Rectal smooth muscle tissue (tissue), 1 donor: Measurements from ENCODE around the gene ESYT1.

Experiments
- H3K27ac ChIP-seq: one replicate; pipeline ENCODE4 v1.7.0; 2013; ENCODE audit warnings: low read depth, low read length, inconsistent platforms
- H3K27me3 ChIP-seq: one replicate; pipeline ENCODE4 v1.7.0; 2013; ENCODE audit warnings: low read length; ENCODE audit not compliant: control insufficient read depth, insufficient read depth
- H3K36me3 ChIP-seq: one replicate; pipeline ENCODE4 v1.7.0; 2013; ENCODE audit warnings: low read length; ENCODE audit not compliant: control insufficient read depth, insufficient read depth
- H3K4me1 ChIP-seq: one replicate; pipeline ENCODE4 v1.7.0; 2013; ENCODE audit warnings: low read length; ENCODE audit not compliant: control insufficient read depth, insufficient read depth
- H3K4me3 ChIP-seq: one replicate; pipeline ENCODE4 v1.7.0; 2013; ENCODE audit warnings: low read length
- H3K9ac ChIP-seq: one replicate; pipeline ENCODE4 v1.7.0; 2013; ENCODE audit warnings: low read length

ESYT1 gene

DNA sequence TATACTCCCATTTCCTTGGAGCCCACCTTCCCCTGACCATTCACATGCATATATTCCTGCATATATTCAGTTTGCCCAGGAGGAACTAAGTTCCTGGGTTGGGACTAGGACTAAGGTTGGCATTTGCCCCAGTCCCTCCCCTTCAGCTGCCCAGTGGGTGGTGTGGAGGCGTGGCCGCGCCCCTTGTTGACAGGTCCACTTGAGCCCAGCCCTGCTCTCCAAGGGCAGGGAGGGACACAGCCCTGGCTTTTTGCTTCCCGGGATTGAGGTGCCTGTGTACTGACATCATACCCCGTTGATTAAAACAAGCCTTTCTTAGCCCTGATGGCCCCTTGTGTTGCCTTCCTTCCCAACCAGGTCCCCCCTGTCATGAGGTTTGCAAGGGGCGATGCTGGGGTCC lies 40.8 kb upstream of the ESYT1 start:
- H3K27me3 ChIP-seq: no peaks in the 10 kb centered on the region
- peaks cover 5% of the 10 kb centered on the region for H3K36me3 ChIP-seq

GRCh38 chr12:56097738-56098137 lies 30.3 kb upstream of the ESYT1 start:
- peaks cover 1% of the 10 kb centered on the region for H3K36me3 ChIP-seq
- H3K4me3 ChIP-seq: no peak overlapping the region
- no peak overlapping the region for H3K9ac ChIP-seq
- no peaks in the 10 kb centered on the region for H3K27me3 ChIP-seq
- H3K4me1 ChIP-seq: no peaks in the 10 kb centered on the region
- H3K27ac ChIP-seq: no peak overlapping the region

More for the DNA sequence above, 40.8 kb upstream of the ESYT1 start:
- H3K9ac ChIP-seq: no peak overlapping the region
- H3K4me1 ChIP-seq: no peaks in the 10 kb centered on the region
- no peak overlapping the region for H3K27ac ChIP-seq
- no peak overlapping the region for H3K4me3 ChIP-seq

- H3K9ac ChIP-seq: no peak overlapping the region
- H3K36me3 ChIP-seq: no peaks in the 10 kb centered on the region
- no peaks in the 10 kb centered on the region for H3K27me3 ChIP-seq
- H3K27ac ChIP-seq: no peak overlapping the region
- no peaks in the 10 kb centered on the region for H3K4me1 ChIP-seq
- H3K4me3 ChIP-seq: no peak overlapping the region
Observed at GRCh38 chr12:56098592-56098991, 29.5 kb upstream of the ESYT1 start.

DNA sequence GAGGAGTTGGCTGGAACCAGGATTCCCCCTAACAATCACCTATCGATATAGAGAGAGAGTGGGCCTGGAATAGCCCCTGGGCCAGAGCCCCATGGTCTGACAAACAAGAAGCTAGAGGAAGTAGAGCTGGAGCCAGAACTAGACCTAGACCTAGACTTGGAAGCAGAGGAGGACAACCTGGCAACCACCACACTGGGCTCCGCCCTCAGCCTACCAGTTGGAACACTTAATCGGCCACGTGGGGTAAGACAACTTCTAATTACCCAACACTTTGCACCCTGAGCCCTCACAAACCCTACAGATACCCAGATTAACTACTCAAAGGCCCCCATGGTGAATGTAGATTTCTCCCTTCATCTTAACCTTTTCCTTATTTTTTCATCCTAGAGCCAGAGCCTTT lies 28.3 kb upstream of the ESYT1 start:
- H3K4me1 ChIP-seq: no peaks in the 10 kb centered on the region
- H3K9ac ChIP-seq: no peak overlapping the region
- H3K27ac ChIP-seq: no peak overlapping the region
- H3K4me3 ChIP-seq: no peak overlapping the region
- H3K27me3 ChIP-seq: no peaks in the 10 kb centered on the region
- H3K36me3 ChIP-seq: no peaks in the 10 kb centered on the region

DNA sequence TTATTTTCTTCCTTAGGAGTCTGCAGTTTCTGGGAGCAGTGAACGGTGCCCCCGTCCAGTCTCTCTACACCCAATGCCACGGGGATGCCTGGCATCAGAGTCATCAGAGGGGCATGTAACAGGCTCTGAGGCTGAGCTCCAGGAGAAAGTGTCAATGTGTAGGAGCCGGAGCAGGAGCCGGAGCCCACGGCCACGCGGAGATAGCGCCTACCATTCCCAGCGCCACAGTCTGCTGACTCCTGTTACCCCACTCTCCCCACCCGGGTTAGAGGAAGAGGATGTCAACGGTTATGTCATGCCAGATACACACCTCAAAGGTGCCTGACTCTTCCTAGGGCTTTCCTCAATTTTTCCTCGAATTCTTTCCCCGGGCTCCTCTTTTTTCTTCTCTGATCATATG lies 27.0 kb upstream of the ESYT1 start:
- peaks cover 9% of the 10 kb centered on the region for H3K4me1 ChIP-seq
- no peaks in the 10 kb centered on the region for H3K36me3 ChIP-seq
- no peak overlapping the region for H3K9ac ChIP-seq
- no peak overlapping the region for H3K27ac ChIP-seq
- no peaks in the 10 kb centered on the region for H3K27me3 ChIP-seq
- H3K4me3 ChIP-seq: no peak overlapping the region

DNA sequence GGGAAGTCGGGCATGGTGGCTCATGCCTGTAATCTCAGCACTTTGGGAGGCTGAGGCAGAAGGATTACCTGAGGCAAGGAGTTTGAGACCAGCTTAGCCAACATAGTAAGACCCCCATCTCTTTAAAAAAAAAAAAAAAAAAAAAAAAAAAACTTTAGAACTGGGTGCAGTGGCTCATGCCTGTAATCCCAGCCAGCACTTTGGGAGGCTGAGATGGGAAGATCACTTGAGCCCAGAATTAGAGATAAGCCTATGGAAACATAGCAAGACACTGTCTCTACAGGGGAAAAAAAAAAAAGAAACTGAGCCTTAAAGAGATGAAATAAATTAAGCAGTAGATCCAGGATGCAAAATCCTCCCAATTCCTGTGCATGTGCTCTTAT lies 25.4 kb upstream of the ESYT1 start:
- H3K9ac ChIP-seq: no peak overlapping the region
- H3K27ac ChIP-seq: no peak overlapping the region
- H3K4me1 ChIP-seq: peaks cover 12% of the 10 kb centered on the region
- no peaks in the 10 kb centered on the region for H3K27me3 ChIP-seq
- no peak overlapping the region for H3K4me3 ChIP-seq
- peaks cover 9% of the 10 kb centered on the region for H3K36me3 ChIP-seq

DNA sequence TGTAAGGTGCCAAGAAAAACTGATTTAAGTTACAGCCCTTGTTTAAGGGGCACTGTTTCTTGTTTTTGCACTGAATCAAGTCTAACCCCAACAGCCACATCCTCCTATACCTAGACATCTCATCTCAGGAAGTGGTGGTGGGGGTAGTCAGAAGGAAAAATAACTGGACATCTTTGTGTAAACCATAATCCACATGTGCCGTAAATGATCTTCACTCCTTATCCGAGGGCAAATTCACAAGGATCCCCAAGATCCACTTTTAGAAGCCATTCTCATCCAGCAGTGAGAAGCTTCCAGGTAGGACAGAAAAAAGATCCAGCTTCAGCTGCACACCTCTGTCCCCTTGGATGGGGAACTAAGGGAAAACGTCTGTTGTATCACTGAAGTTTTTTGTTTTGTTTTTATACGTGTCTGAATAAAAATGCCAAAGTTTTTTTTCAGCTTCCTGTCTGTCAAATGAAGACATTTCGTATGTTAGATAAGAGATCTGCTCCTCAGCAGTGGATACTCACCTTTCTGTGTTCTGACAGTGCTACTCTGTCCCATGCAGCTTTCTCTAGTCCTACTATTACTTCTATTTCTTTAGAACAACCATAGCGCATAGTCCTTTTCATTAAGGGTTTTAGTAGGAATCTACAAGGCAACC lies 24.9 kb upstream of the ESYT1 start:
- Histone ChIP-seq H3K9ac (peak overlapping the region; percentile 50), H3K4me3 (peak overlapping the region; percentile 91), H3K4me1 (peaks cover 12% of the 10 kb centered on the region), H3K27me3 (no peaks in the 10 kb centered on the region), H3K36me3 (peaks cover 14% of the 10 kb centered on the region), H3K27ac (peak overlapping the region; percentile 75)

DNA sequence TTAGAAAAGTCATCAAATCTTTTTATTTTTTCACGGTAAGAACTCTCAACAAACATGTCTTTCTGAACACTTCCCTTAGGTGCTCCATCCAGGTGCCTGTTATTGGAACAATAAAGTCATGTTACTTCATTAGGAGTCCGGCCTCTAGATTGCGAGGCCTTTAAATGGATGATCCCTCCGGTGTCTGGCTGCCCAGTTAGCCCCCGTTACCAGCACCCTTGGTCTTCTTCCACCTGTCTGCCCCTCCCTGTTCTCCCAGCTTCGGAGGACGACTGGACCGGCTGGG lies 24.3 kb upstream of the ESYT1 start:
- Histone ChIP-seq H3K4me3 (peak overlapping the region; percentile 91), H3K27ac (peak overlapping the region; percentile 75), H3K4me1 (peaks cover 12% of the 10 kb centered on the region), H3K36me3 (peaks cover 18% of the 10 kb centered on the region), H3K9ac (peak overlapping the region; percentile 50), H3K27me3 (no peaks in the 10 kb centered on the region)

DNA sequence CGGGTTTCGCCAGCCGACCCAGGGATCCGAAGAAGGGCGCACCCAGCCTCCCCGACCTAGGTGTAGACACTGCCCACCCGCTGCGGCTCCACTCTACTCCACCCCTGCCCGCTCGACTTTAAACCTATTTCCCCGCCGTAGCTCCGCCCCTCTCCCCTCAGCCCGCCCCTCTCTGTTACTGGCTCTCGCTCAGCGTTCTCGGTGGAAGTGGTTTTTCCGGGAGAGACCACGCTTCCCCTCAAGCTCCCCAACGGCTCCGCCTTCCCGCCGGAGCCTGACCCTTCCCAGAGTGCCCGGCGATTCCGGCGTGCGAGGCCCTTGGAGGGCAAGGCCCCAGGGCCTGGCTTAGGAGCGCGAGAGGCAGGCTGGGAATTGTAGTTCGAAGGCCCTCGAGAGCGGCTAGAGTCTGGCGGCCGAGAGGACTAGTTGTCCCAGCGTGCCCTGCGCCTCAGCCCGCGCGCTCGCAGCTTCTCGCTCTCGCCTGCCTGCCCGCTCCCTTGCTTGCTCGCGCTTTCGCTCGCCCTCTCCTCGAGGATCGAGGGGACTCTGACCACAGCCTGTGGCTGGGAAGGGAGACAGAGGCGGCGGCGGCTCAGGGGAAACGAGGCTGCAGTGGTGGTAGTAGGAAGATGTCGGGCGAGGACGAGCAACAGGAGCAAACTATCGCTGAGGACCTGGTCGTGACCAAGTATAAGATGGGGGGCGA lies 23.8 kb upstream of the ESYT1 start, which contains the start of gene PA2G4:
Gene PA2G4, plus strand, starts transcription at position 451 of the 706 bp plus-strand sequence. Its CDS starts 179 bp downstream, at position 630.
- H3K4me1 ChIP-seq: peaks cover 12% of the 10 kb centered on the region
- peak within 1 kb of the TSS; percentile 50 for H3K9ac ChIP-seq

DNA sequence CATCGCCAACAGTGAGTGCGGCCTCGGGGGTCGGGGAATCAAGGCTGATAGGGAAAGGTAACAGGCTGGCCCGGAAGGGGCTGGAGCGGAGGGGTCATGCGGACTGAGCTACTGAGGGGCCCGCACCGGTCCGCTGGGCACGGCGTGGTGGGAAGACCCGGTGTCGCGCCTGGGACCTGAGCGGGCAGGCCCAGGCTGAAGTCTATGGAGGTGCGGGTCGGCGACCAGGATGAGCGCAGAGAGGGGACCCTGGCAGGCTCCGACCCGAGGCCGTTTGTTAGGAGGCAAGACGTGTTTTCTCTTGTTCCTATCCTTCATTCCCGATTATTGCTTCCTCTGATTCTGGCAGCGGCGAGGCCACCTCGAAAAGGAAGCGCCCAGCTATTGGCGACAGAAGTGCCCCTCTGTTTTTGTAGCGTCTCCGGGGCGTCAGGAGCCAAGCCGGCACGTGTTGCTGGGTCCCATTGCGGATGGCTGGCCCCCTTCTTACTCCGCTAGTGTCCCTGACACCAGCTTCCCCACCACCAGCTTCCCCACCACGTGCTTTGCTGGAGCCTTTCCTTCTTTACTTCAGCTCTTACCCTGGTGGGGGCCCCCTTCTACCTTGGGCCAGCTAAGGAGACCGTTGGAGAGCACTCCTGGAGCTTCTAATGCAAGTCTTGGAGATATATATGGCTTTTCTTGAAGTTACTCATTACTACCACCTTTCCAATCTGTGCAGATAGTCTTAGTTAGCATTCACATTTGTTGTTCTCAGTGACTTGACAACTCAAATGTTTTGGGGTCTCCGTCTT lies 23.1 kb upstream of the ESYT1 start:
- peak overlapping the region; percentile 91 for H3K4me3 ChIP-seq
- H3K36me3 ChIP-seq: peaks cover 21% of the 10 kb centered on the region
- H3K27ac ChIP-seq: peak overlapping the region; percentile 75
- H3K27me3 ChIP-seq: no peaks in the 10 kb centered on the region
- peaks cover 12% of the 10 kb centered on the region for H3K4me1 ChIP-seq
- H3K9ac ChIP-seq: peak overlapping the region; percentile 46

More for the DNA sequence above, 23.8 kb upstream of the ESYT1 start, which contains the start of gene PA2G4:
- H3K27me3 ChIP-seq: no peaks in the 10 kb centered on the region
- peak within 1 kb of the TSS; percentile 91 for H3K4me3 ChIP-seq
- peaks cover 18% of the 10 kb centered on the region for H3K36me3 ChIP-seq
- peak within 1 kb of the TSS; percentile 75 for H3K27ac ChIP-seq

DNA sequence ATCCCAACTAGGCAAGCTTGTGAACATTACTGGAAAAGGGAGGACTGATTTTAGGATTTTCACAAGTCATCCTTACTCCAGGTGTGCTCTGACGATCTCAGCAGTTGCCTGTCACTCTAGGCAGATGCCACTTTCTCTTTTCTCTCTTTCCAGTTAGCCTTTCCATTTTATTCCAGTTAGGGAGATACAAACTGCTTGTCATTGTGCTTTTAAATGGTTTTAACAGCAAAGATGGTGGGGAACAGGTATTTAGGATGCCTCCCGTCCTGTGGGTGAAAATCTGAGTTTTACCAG lies 22.5 kb upstream of the ESYT1 start:
- Histone ChIP-seq H3K9ac (peak overlapping the region; percentile 46), H3K4me1 (peaks cover 12% of the 10 kb centered on the region), H3K27ac (no peak overlapping the region), H3K4me3 (peak overlapping the region; percentile 91), H3K36me3 (peaks cover 26% of the 10 kb centered on the region), H3K27me3 (no peaks in the 10 kb centered on the region)

DNA sequence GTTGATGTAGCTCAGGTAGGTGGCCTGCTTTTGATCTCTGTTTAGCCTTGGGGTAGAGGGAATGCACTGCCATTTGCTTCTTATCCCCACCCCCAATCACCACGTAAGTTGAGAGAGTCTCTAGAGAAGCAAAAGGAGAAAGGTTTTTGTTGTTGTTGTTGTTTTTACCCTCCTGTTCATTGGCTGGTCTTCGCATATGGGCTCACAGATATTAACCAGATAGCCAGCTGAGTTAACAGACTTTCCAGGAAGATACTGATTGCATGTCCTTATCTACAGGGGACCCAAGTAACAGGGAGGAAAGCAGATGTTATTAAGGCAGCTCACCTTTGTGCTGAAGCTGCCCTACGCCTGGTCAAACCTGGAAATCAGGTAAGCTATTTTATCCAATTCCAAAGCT lies 20.8 kb upstream of the ESYT1 start:
- no peak overlapping the region for H3K27ac ChIP-seq
- peaks cover 35% of the 10 kb centered on the region for H3K36me3 ChIP-seq
- H3K27me3 ChIP-seq: no peaks in the 10 kb centered on the region

More for the DNA sequence above, 20.8 kb upstream of the ESYT1 start:
- Histone ChIP-seq H3K9ac (no peak overlapping the region), H3K4me1 (peaks cover 12% of the 10 kb centered on the region), H3K4me3 (no peak overlapping the region)
